H9 (cell line): Measurements from ENCODE around the gene CCNJL. TPM values are rescaled to one million over a fixed set of nuclear protein-coding genes. Genes with fewer than 3 reads are reported as not detected.

Experiments
- DNase-seq: peaks from one replicate; pipeline ENCODE4 v3.0.0-alpha.2; 2017
- H2AFZ ChIP-seq: one replicate; pipeline ENCODE4 v1.6.1; 2013; ENCODE audit warnings: mild to moderate bottlenecking, low read length, control low read depth, moderate library complexity
- H2AK5ac ChIP-seq: 2 replicates; pipeline ENCODE4 v1.6.1; 2013; ENCODE audit warnings: low read length, control low read depth, mixed read lengths; ENCODE audit not compliant: insufficient read length
- H2BK120ac ChIP-seq: one replicate; pipeline ENCODE4 v1.6.1; 2013; ENCODE audit warnings: low read depth, mild to moderate bottlenecking, low read length, control low read depth, inconsistent platforms; ENCODE audit not compliant: poor library complexity, severe bottlenecking
- H2BK12ac ChIP-seq: 2 replicates; pipeline ENCODE4 v1.6.1; 2013; ENCODE audit warnings: low read length, control low read depth, mixed read lengths, low read depth; ENCODE audit not compliant: insufficient read length
- H2BK15ac ChIP-seq: 2 replicates; pipeline ENCODE4 v1.6.1; 2013; ENCODE audit warnings: low read depth, low read length, control low read depth
- H2BK20ac ChIP-seq: one replicate; pipeline ENCODE4 v1.6.1; 2013; ENCODE audit warnings: low read depth, mild to moderate bottlenecking, low read length, control low read depth, inconsistent platforms; ENCODE audit not compliant: poor library complexity, severe bottlenecking
- H2BK5ac ChIP-seq: 2 replicates; pipeline ENCODE4 v1.6.1; 2013; ENCODE audit warnings: low read length, control low read depth, mixed read lengths; ENCODE audit not compliant: insufficient read length
- H3K14ac ChIP-seq: 2 replicates; pipeline ENCODE4 v1.6.1; 2013; ENCODE audit warnings: low read length, control low read depth; ENCODE audit not compliant: insufficient read depth
- H3K18ac ChIP-seq: 2 replicates; pipeline ENCODE4 v1.6.1; 2013; ENCODE audit warnings: low read depth, mild to moderate bottlenecking, mixed read lengths, low read length, control low read depth; ENCODE audit not compliant: insufficient read length
- H3K23ac ChIP-seq: 2 replicates; pipeline ENCODE4 v1.6.1; 2013; ENCODE audit warnings: low read length, control low read depth, mixed read lengths, low read depth; ENCODE audit not compliant: insufficient read length
- H3K23me2 ChIP-seq: 2 replicates; pipeline ENCODE4 v1.6.1; 2013; ENCODE audit warnings: low read depth, mild to moderate bottlenecking, mixed read lengths, low read length, control low read depth; ENCODE audit not compliant: insufficient read length, poor library complexity, severe bottlenecking
- H3K27ac ChIP-seq: 2 replicates; pipeline ENCODE4 v1.5.1; 2013; ENCODE audit warnings: low read length, control low read depth, mixed read lengths, low read depth; ENCODE audit not compliant: insufficient read length
- H3K27me3 ChIP-seq: 2 replicates; pipeline ENCODE4 v1.6.1; 2013; ENCODE audit warnings: low read length, control low read depth, inconsistent platforms; ENCODE audit not compliant: insufficient read depth
- H3K4ac ChIP-seq: 2 replicates; pipeline ENCODE4 v1.6.1; 2013; ENCODE audit warnings: low read depth, mild to moderate bottlenecking, control low read depth, inconsistent platforms, low read length, moderate library complexity
- H3K4me1 ChIP-seq: 2 replicates; pipeline ENCODE4 v1.6.1; 2013; ENCODE audit warnings: low read length, control low read depth, inconsistent platforms; ENCODE audit not compliant: insufficient read depth
- H3K4me2 ChIP-seq: 2 replicates; pipeline ENCODE4 v1.6.1; 2013; ENCODE audit warnings: low read length, control low read depth, mixed read lengths; ENCODE audit not compliant: insufficient read length, insufficient read depth
- H3K56ac ChIP-seq: 2 replicates; pipeline ENCODE4 v1.6.1; 2013; ENCODE audit warnings: low read depth, mild to moderate bottlenecking, mixed read lengths, low read length, control low read depth; ENCODE audit not compliant: insufficient read length
- H3K79me1 ChIP-seq: 2 replicates; pipeline ENCODE4 v1.6.1; 2013; ENCODE audit warnings: low read depth, mild to moderate bottlenecking, moderate library complexity, low read length, control low read depth, inconsistent platforms; ENCODE audit not compliant: insufficient read depth, poor library complexity, severe bottlenecking
- H3K79me2 ChIP-seq: 2 replicates; pipeline ENCODE4 v1.6.1; 2013; ENCODE audit warnings: low read length, control low read depth, inconsistent platforms; ENCODE audit not compliant: insufficient read depth
- H3K9ac ChIP-seq: 2 replicates; pipeline ENCODE4 v1.6.1; 2013; ENCODE audit warnings: low read length, control low read depth, mixed read lengths; ENCODE audit not compliant: insufficient read length; ENCODE audit errors: extremely low read depth
- H3K9me3 ChIP-seq: one replicate; pipeline ENCODE4 v1.6.1; 2013; ENCODE audit warnings: low read depth, low read length, inconsistent platforms; ENCODE audit not compliant: control insufficient read depth
- H3T11ph ChIP-seq: one replicate; pipeline ENCODE4 v1.6.1; 2013; ENCODE audit warnings: mild to moderate bottlenecking, low read length, control low read depth, inconsistent platforms
- H4K20me1 ChIP-seq: one replicate; pipeline ENCODE4 v1.6.1; 2013; ENCODE audit not compliant: control insufficient read depth, insufficient read length, insufficient read depth
- H4K5ac ChIP-seq: 2 replicates; pipeline ENCODE4 v1.6.1; 2013; ENCODE audit warnings: low read depth, mild to moderate bottlenecking, mixed read lengths, low read length, control low read depth; ENCODE audit not compliant: insufficient read length
- H4K8ac ChIP-seq: replicated peaks from 2 replicates; pipeline ENCODE4 v1.6.1; 2013; ENCODE audit warnings: low read length, control low read depth, mixed read lengths, low read depth; ENCODE audit not compliant: insufficient read length
- H4K91ac ChIP-seq: 2 replicates; pipeline ENCODE4 v1.6.1; 2013; ENCODE audit warnings: low read depth, mild to moderate bottlenecking, moderate library complexity, mixed read lengths, low read length, control low read depth; ENCODE audit not compliant: insufficient read length
- H3K27ac Mint-ChIP-seq, 3 experiments: 2 replicates in 2 of 3; 3 replicates in 1 of 3; pipeline ENCODE4 v1.8.0; 2020 to 2021; ENCODE audit warnings: mixed read lengths in 3 of 3, mild to moderate bottlenecking in 1 of 3, moderate library complexity in 1 of 3
- H3K27me3 Mint-ChIP-seq: 2 replicates; pipeline ENCODE4 v1.8.0; 2021; ENCODE audit warnings: low read depth, mild to moderate bottlenecking, moderate library complexity, mixed read lengths
- H3K36me3 Mint-ChIP-seq, 3 experiments: 2 replicates in 2 of 3; 3 replicates in 1 of 3; pipeline ENCODE4 v1.8.0; 2020 to 2021; ENCODE audit warnings: low read depth in 3 of 3, mixed read lengths in 3 of 3; ENCODE audit not compliant: insufficient read depth in 1 of 3
- H3K4me1 Mint-ChIP-seq, 2 experiments: 2 replicates each; pipeline ENCODE4 v1.8.0; 2020; ENCODE audit warnings: mixed read lengths in 2 of 2
- H3K4me3 Mint-ChIP-seq, 2 experiments: 2 replicates in 1 of 2; 3 replicates in 1 of 2; pipeline ENCODE4 v1.8.0; 2020 to 2021; ENCODE audit warnings: mild to moderate bottlenecking in 2 of 2, mixed read lengths in 2 of 2, moderate library complexity in 1 of 2
- H3K9me3 Mint-ChIP-seq, 2 experiments: 2 replicates in 1 of 2; 3 replicates in 1 of 2; pipeline ENCODE4 v1.8.0; 2020; ENCODE audit warnings: mild to moderate bottlenecking in 2 of 2, mixed read lengths in 2 of 2, moderate library complexity in 1 of 2
- WGBS: extraction: QIAGEN DNeasy Blood & Tissue Kit; methylation state at CpG from one replicate; pipeline ENCODE4 v1.1.7; 2013; ENCODE audit warnings: missing lambda C conversion rate, low lambda C conversion rate, mixed read lengths; ENCODE audit not compliant: insufficient read length; ENCODE audit errors: extremely low coverage; 5-methylcytosine and 5-hydroxymethylcytosine counted together
- total RNA-seq: library from RNA; stranded (reverse); gene quantifications from 2 replicates; pipeline ENCODE4 v1.2.1, GENCODE V29; 2021
- TF ChIP-seq, protein P1 (sequence below): fragments of 200-600 bp; sonication (generic); conservative IDR thresholded peaks from 3 replicates; pipeline ENCODE4 v1.8.0; 2021; ENCODE audit warnings: antibody characterized with exemption, mild to moderate bottlenecking

Gene CCNJL
- total RNA-seq, 1 experiment from 2014 or later, result 26.9 TPM

DNA sequence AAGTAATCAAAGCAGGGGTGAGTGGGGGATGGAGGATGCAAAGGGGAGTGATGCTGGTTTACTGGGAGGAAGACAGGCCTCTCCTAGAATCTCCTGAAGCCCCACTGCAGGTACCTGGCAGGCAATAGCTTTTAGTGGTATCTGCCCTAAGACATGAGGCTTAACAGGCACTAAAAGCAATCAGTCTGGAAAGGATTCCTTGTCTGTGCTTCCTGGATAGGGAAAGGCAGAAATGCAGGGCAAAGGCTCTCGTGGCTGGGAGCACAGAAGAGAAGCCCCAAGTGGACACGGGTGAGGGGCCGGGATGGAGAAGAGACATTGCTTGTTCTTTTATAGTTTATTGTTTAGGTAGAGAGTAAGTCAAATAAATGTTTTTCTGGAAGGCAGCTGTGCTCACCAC is 40.1 kb downstream of the CCNJL start:
- Histone ChIP-seq H3K14ac (no peak overlapping the region), H2BK12ac (no peak overlapping the region), H3T11ph (no peak overlapping the region), H2BK20ac (no peak overlapping the region), H3K27me3 (no peaks in the 10 kb centered on the region), H4K91ac (no peak overlapping the region), H3K9ac (no peak overlapping the region), H3K79me1 (no peaks in the 10 kb centered on the region), H3K9me3 (no peaks in the 10 kb centered on the region), H4K5ac (no peak overlapping the region), H3K79me2 (no peaks in the 10 kb centered on the region; the same call in 1 of the 2 replicates), H4K8ac (no peak overlapping the region), H2AK5ac (no peak overlapping the region), H3K56ac (no peak overlapping the region), H3K23me2 (no peaks in the 10 kb centered on the region), H3K4me2 (no peak overlapping the region), H3K4ac (no peak overlapping the region), H4K20me1 (no peaks in the 10 kb centered on the region), H3K27ac (no peak overlapping the region), H3K23ac (no peak overlapping the region), H3K18ac (no peak overlapping the region), H3K4me1 (peaks cover 8% of the 10 kb centered on the region; the same call in 1 of the 2 replicates), H2BK15ac (no peak overlapping the region), H2BK5ac (no peak overlapping the region), H2BK120ac (no peak overlapping the region), H2AFZ (no peak overlapping the region)
- Mint-ChIP-seq H3K4me1 (peaks cover 36 to 38% of the 10 kb centered on the region in 2 experiments), H3K36me3 (peaks cover 9 to 58% (median 21%) of the 10 kb centered on the region in 3 experiments; a peak in 6 of 7 replicates), H3K9me3 (no peaks in the 10 kb centered on the region), H3K4me3 (peak overlapping the region in 1 of 2 experiments; percentile 47; a peak in 3 of 5 replicates), H3K27ac (peak overlapping the region in 2 of 3 experiments; percentile 69 to 92; a peak in 4 of 7 replicates), H3K27me3 (no peaks in the 10 kb centered on the region; the same call in 1 of the 2 replicates)
- DNase-seq, result no peak
- WGBS, result no CpG with 5 or more reads among the region's 3 CpGs
- TF ChIP-seq, protein P1, sequence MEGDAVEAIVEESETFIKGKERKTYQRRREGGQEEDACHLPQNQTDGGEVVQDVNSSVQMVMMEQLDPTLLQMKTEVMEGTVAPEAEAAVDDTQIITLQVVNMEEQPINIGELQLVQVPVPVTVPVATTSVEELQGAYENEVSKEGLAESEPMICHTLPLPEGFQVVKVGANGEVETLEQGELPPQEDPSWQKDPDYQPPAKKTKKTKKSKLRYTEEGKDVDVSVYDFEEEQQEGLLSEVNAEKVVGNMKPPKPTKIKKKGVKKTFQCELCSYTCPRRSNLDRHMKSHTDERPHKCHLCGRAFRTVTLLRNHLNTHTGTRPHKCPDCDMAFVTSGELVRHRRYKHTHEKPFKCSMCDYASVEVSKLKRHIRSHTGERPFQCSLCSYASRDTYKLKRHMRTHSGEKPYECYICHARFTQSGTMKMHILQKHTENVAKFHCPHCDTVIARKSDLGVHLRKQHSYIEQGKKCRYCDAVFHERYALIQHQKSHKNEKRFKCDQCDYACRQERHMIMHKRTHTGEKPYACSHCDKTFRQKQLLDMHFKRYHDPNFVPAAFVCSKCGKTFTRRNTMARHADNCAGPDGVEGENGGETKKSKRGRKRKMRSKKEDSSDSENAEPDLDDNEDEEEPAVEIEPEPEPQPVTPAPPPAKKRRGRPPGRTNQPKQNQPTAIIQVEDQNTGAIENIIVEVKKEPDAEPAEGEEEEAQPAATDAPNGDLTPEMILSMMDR, result no peak
